Stimulated activated memory B cell treated with anti-CD40 and anti-IgM and Interleukin-4, amounts not matched to agents 10 μg/mL and 1 μg/mL and 100 μg/mL, for 72 hours (primary cell): Measurements from ENCODE around the gene BICD2.
"Not testable (repeated sequence)": the region's sequence is repeated elsewhere in the genome, so short reads cannot be mapped to it uniquely, and the experiment has no call there.

Source experiments
- ATAC-seq: fragments of 150-1000 bp; cut with Tn5 transposase; 2 replicates; pipeline ENCODE4 v1.10.0; 2021
- H3K27ac Mint-ChIP-seq: one replicate; pipeline ENCODE4 v1.8.0; 2022; ENCODE audit warnings: mild to moderate bottlenecking, mixed read lengths
- H3K27me3 Mint-ChIP-seq: one replicate; pipeline ENCODE4 v1.8.0; 2022; ENCODE audit warnings: mixed read lengths
- H3K36me3 Mint-ChIP-seq: one replicate; pipeline ENCODE4 v1.8.0; 2022; ENCODE audit warnings: mixed read lengths
- H3K4me1 Mint-ChIP-seq: one replicate; pipeline ENCODE4 v1.8.0; 2022; ENCODE audit warnings: mixed read lengths
- H3K4me3 Mint-ChIP-seq: one replicate; pipeline ENCODE4 v1.8.0; 2022; ENCODE audit warnings: mild to moderate bottlenecking, moderate library complexity, mixed read lengths
- H3K9me3 Mint-ChIP-seq: one replicate; pipeline ENCODE4 v1.8.0; 2022; ENCODE audit warnings: mixed read lengths

BICD2 gene

GRCh38 chr9:92764381-92764987, at the start of gene BICD2:
Gene BICD2, minus strand, starts transcription at chr9:92764833. Its CDS starts 89 bp downstream, at chr9:92764744.
- H3K4me3 Mint-ChIP-seq: peak within 1 kb of the TSS; percentile 99
- H3K4me1 Mint-ChIP-seq: peaks cover 54% of the 10 kb centered on the region
- H3K27me3 Mint-ChIP-seq: no peaks in the 10 kb centered on the region
- H3K36me3 Mint-ChIP-seq: no peaks in the 10 kb centered on the region
- peak; percentile 0 for ATAC-seq
- H3K9me3 Mint-ChIP-seq: no peaks in the 10 kb centered on the region
- H3K27ac Mint-ChIP-seq: peak within 1 kb of the TSS; percentile 90

DNA sequence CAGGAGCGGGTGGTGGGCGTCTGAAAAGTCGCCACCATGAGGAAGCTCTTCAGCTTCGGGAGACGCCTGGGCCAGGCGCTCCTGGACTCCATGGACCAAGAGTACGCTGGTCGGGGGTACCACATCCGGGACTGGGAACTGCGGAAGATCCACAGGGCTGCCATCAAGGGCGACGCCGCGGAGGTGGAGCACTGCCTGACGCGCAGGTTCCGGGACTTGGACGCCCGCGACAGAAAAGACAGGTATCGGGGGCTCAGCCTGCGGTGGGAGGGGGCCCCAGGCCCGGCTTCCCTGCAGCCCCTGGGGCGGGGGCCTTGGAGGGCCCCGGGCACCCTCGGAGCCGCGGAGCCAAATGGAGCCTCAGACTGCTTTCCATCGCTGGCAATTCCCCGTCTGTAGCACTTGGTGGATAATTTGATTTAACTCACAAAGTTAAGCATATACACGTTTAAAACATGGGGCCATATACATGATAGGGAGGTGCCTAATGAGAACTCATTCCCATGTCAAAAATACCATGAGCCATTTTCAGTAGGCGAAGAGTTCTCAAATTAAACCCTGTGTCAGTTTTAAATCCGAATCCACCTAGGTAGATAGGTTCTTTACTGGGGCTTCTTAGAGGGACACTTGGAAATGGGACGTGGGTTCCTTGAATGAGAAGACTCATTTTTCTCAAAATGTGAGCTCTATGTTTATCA, 45.1 kb upstream of the BICD2 start:
- H3K36me3 Mint-ChIP-seq, ATAC-seq, H3K4me1 Mint-ChIP-seq, H3K9me3 Mint-ChIP-seq: not testable (repeated sequence)
- Mint-ChIP-seq H3K4me3 (peak overlapping the region; percentile 87), H3K27ac (peak overlapping the region; percentile 45), H3K27me3 (peaks cover 51% of the 10 kb centered on the region)

GRCh38 chr9:92808726-92809451, 44.3 kb upstream of the BICD2 start:
- Mint-ChIP-seq H3K27me3 (peaks cover 42% of the 10 kb centered on the region), H3K4me1 (peaks cover 8% of the 10 kb centered on the region), H3K36me3 (no peaks in the 10 kb centered on the region), H3K27ac (peak overlapping the region; percentile 45), H3K9me3 (no peaks in the 10 kb centered on the region), H3K4me3 (peak overlapping the region; percentile 87)
- peak; percentile 82 for ATAC-seq

DNA sequence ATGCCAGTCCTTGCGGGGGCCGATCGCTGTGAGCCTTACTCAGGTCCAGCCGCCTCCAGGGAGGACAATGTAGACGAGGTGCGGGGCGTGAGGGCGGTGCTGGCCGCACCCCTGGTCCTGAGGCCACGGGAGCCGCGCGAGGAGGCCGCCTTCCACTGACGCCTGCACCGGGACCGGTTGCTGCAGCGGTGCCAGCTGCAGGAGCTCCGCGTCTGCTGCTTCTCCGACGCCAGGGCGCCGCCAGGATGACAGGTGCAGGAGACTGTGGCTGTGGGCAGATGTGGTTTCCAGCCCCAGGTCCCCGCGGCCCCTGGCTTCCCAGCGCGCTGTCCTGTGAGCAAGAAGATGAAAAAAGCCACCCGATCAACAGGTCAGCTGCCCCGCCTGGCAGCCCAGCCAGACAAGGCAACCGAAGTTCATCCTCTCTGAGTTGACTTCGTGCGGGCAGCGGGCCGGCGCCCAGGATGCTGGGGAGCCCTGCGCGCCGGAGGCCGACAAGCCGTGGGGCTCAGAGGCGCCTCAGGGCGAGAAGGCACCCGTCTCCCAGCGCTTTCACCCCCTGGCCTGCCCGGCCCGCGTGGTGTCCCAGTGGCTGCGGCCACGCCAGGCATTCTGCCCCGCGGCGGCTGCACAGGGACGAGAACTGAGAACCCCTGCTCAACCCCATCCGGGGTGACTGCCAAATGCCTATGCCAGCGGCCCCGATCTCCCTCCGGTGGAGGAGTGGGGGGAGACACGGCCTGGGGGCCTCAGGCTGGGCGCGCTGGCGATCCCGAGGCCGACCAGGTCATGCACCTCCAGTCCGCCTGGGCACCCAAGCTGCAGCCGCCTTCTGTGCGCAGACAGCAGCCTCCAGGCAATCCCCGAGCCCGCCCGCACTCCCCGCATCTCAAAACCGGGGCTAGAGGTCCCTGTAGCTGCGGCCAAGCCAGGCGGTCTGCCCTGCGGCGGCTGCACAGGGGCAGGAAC, 43.4 kb upstream of the BICD2 start:
- ATAC-seq: peak; percentile 47
- Mint-ChIP-seq H3K27me3 (peaks cover 37% of the 10 kb centered on the region), H3K36me3 (no peaks in the 10 kb centered on the region), H3K27ac (no peak overlapping the region), H3K9me3 (no peaks in the 10 kb centered on the region), H3K4me1 (peaks cover 8% of the 10 kb centered on the region), H3K4me3 (peak overlapping the region; percentile 87)

DNA sequence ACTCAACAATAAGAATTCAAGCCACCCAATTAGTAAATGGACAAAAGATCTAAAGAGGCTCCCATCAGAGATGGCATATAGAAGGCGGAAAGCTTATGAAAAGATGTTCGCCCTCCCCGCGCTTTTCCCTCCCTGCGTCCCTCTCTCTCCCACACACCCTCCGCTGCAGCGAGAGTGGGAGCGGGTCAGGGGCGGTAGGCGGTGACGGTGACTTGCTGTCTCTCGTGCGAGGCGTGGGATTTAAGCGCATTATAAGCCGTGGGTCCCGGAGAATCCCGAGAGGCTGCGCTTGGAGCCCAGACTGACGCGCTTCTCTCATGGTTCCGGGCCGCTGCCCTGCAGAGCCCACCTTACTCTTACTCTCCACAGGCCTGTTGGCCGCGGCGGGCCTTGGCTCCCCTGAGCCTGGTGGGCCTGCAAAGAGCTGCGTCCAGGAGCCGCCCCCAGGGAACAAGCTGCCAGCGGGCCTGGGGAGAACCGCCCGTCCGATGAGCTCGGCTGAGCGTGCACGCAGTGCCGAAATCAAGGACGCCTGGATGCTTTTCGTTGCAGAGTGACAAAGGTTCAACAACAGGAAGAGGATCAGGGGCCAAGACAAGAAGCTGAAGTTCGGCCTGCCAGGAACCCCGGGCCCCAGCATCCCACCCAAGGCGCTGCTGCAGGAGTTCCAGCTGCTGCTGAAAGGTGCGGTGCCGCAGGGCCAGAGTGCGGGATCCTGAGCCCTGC, 42.6 kb upstream of the BICD2 start:
- Mint-ChIP-seq H3K27me3 (peaks cover 37% of the 10 kb centered on the region), H3K4me3 (no peak overlapping the region), H3K4me1 (peaks cover 8% of the 10 kb centered on the region), H3K27ac (no peak overlapping the region), H3K36me3 (no peaks in the 10 kb centered on the region), H3K9me3 (no peaks in the 10 kb centered on the region)
- ATAC-seq: no peak

- Mint-ChIP-seq H3K9me3 (no peaks in the 10 kb centered on the region), H3K27me3 (peaks cover 27% of the 10 kb centered on the region), H3K4me3 (no peak overlapping the region), H3K36me3 (no peaks in the 10 kb centered on the region), H3K4me1 (peaks cover 8% of the 10 kb centered on the region), H3K27ac (no peak overlapping the region)
- ATAC-seq: no peak
Measured at GRCh38 chr9:92804727-92805126, 40.1 kb upstream of the BICD2 start.

GRCh38 chr9:92798358-92798757, 33.7 kb upstream of the BICD2 start:
- H3K9me3 Mint-ChIP-seq: no peaks in the 10 kb centered on the region
- H3K27me3 Mint-ChIP-seq: peaks cover 36% of the 10 kb centered on the region
- H3K36me3 Mint-ChIP-seq: no peaks in the 10 kb centered on the region
- no peak overlapping the region for H3K4me3 Mint-ChIP-seq
- no peak for ATAC-seq
- H3K27ac Mint-ChIP-seq: no peak overlapping the region
- H3K4me1 Mint-ChIP-seq: no peaks in the 10 kb centered on the region

DNA sequence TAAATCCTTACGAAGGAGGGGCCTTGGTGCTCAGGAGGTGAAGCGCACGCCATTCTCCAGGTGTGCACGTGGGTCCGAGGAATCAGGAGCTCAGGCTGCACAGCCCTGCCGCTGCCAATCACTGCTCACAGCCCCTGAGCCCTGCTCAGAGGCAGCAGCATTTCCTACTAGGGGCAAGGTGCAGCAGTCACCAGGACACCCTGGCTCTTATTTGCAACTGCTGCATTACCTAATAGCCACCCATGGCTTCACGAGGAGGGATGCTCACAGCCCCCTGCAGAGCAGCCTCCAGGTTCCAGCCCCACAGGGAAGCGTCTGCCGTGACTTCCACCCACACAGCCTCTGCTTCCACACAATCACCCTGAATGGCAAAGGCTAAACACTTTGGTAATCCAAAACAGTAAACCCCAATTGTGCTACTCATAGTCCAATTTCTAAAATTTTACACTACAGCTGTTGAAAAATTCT, 31.7 kb upstream of the BICD2 start:
- not testable (repeated sequence) for H3K4me3 Mint-ChIP-seq, H3K27ac Mint-ChIP-seq, H3K9me3 Mint-ChIP-seq, ATAC-seq, H3K36me3 Mint-ChIP-seq, H3K4me1 Mint-ChIP-seq
- peaks cover 39% of the 10 kb centered on the region for H3K27me3 Mint-ChIP-seq

GRCh38 chr9:92795598-92796336, 31.1 kb upstream of the BICD2 start:
- peaks cover 45% of the 10 kb centered on the region for H3K27me3 Mint-ChIP-seq
- H3K9me3 Mint-ChIP-seq: no peaks in the 10 kb centered on the region
- H3K36me3 Mint-ChIP-seq: no peaks in the 10 kb centered on the region
- no peak for ATAC-seq
- H3K4me1 Mint-ChIP-seq: peaks cover 7% of the 10 kb centered on the region
- no peak overlapping the region for H3K4me3 Mint-ChIP-seq
- no peak overlapping the region for H3K27ac Mint-ChIP-seq

GRCh38 chr9:92795000-92795399, 30.4 kb upstream of the BICD2 start:
- H3K9me3 Mint-ChIP-seq: no peaks in the 10 kb centered on the region
- H3K4me3 Mint-ChIP-seq: no peak overlapping the region
- H3K4me1 Mint-ChIP-seq: peaks cover 13% of the 10 kb centered on the region
- no peak overlapping the region for H3K27ac Mint-ChIP-seq
- H3K36me3 Mint-ChIP-seq: no peaks in the 10 kb centered on the region
- H3K27me3 Mint-ChIP-seq: peaks cover 45% of the 10 kb centered on the region
- no peak for ATAC-seq

GRCh38 chr9:92794426-92794825, 29.8 kb upstream of the BICD2 start:
- Mint-ChIP-seq H3K4me1 (peaks cover 13% of the 10 kb centered on the region), H3K27ac (no peak overlapping the region), H3K4me3 (no peak overlapping the region), H3K36me3 (no peaks in the 10 kb centered on the region), H3K27me3 (peaks cover 45% of the 10 kb centered on the region), H3K9me3 (no peaks in the 10 kb centered on the region)
- no peak for ATAC-seq

DNA sequence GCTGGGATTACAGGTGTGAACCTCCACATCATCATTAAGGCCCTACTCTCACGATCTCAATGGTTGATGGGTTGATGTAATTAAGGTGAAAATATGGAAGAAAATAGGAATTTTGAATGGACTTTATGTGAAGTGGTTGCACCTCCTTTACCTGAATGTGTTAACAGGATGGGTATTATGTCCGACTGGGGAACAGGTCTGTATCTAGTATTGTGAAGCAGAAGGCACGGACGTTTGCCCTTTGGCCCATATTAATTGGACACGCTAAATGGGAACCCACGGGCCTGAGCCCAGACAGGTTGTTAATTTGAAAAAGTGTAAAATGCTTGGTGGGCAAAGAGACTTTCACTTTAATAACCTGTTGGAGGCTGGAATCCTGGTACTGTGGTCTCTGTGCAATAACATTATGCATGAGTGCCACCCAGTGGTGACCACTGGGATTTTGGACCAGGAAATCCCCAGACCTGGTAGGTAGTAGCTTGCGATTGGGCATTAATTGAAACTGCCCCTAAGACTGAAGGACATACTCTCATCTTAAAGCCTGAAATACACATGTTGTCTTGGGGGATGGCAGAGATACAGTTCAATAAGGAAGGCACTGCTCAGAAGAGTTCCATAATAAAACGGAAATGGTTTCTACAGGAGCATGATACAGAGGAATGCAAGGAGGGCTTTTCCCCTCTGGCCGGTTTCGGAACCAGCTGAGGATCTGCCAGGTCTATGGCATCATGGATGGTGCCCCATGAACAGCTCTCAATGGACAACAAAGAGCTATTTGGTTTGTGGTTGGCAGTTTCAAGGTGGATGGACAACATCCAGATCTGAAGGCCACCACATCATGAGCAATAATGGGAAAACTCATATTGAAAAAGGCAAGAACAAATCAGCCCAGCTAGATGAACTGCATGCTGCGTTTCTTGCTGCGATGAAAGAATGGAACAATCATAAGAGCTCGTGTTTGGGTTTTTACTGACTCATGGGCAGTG, 26.2 kb upstream of the BICD2 start:
- H3K4me3 Mint-ChIP-seq: no peak overlapping the region
- peak overlapping the region; percentile 38 for H3K27ac Mint-ChIP-seq
- peaks cover 6% of the 10 kb centered on the region for H3K36me3 Mint-ChIP-seq
- H3K9me3 Mint-ChIP-seq: peaks cover 7% of the 10 kb centered on the region
- peaks cover 40% of the 10 kb centered on the region for H3K27me3 Mint-ChIP-seq
- peaks cover 13% of the 10 kb centered on the region for H3K4me1 Mint-ChIP-seq
- peak; percentile 92 for ATAC-seq

DNA sequence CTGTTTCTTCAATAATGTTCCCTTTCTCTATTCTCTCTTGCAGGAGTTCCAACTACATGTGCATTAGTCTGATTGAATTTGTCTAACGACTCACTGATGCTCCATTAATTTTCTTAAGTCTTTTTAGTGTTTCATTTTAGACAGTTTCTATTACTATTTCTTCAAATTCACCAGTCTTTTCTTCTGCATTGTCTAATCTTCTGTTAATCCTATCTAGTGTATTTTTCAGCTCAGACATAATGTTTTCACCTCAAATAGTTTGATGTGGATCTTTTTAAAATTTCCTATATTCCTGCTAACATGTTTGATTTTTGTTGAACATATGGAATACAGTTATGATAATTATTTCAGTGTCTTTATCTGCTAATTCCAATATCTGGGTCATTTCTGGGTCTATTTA, 21.7 kb upstream of the BICD2 start:
- Mint-ChIP-seq H3K4me1 (peaks cover 11% of the 10 kb centered on the region), H3K27me3 (peaks cover 26% of the 10 kb centered on the region), H3K4me3 (no peak overlapping the region), H3K9me3 (peaks cover 9% of the 10 kb centered on the region), H3K36me3 (peaks cover 6% of the 10 kb centered on the region), H3K27ac (no peak overlapping the region)
- no peak for ATAC-seq
